Panc1 (cell line): ENCODE data around the gene MNAT1. TPM values are rescaled to one million over a fixed set of nuclear protein-coding genes. Genes with fewer than 3 reads are reported as not detected.

Experiments used
- ATAC-seq: fragments of 200-7000 bp; cut with Tn5 transposase; 2 replicates; pipeline ENCODE4 v1.9.1; 2020; ENCODE audit warnings: mild to moderate bottlenecking, moderate library complexity
- BruUV-seq: library from RNA; stranded (reverse); fragments of 400-500 nt; replicated peaks from 2 replicates; lab custom pipeline; 2021; lab: Mats Ljungman, UMichigan
- CTCF ChIA-PET: fragments of 300-600 bp; sonication (Branson Sonifier 250); formaldehyde crosslinking; loops from one replicate; lab custom pipeline; 2022; ENCODE audit warnings: antibody characterized with exemption; lab: Charles Lee
- POLR2A ChIA-PET: fragments of 300-600 bp; sonication (Branson Sonifier 250); formaldehyde crosslinking; loops from one replicate; lab custom pipeline; 2022; ENCODE audit warnings: antibody characterized with exemption; lab: Charles Lee
- DNase-seq: peaks from one replicate; pipeline ENCODE4 v3.0.0-alpha.2; 2010; ENCODE audit warnings: low read depth, low spot score
- H3K27ac ChIP-seq: 2 replicates; pipeline ENCODE4 v1.5.1; 2011; ENCODE audit warnings: mild to moderate bottlenecking, low read length, inconsistent platforms
- H3K27me3 ChIP-seq: fragments of 200-500 bp; sonication (Bioruptor generic); 2 replicates; pipeline ENCODE4 v1.6.0; 2014; ENCODE audit warnings: low read length, inconsistent platforms; ENCODE audit not compliant: control insufficient read depth, insufficient read depth
- H3K36me3 ChIP-seq: fragments of 200-500 bp; sonication (Bioruptor generic); 2 replicates; pipeline ENCODE4 v1.5.1; 2014; ENCODE audit warnings: inconsistent platforms, mild to moderate bottlenecking, low read length, moderate library complexity; ENCODE audit not compliant: control insufficient read depth, insufficient read depth
- H3K4me1 ChIP-seq: 2 replicates; pipeline ENCODE4 v1.5.1; 2011; ENCODE audit warnings: inconsistent platforms, mild to moderate bottlenecking, low read length, moderate library complexity; ENCODE audit not compliant: control insufficient read depth, insufficient read depth
- H3K4me3 ChIP-seq, 2 experiments: 2 replicates each; pipeline ENCODE4 v1.5.1; 2011 to 2012; ENCODE audit warnings: low read depth in 2 of 2, low read length in 2 of 2, mild to moderate bottlenecking in 2 of 2, inconsistent platforms in 1 of 2, moderate library complexity in 1 of 2
- H3K9me3 ChIP-seq: fragments of 200-500 bp; sonication (Bioruptor generic); 2 replicates; pipeline ENCODE4 v1.5.1; 2014; ENCODE audit warnings: low read depth, mild to moderate bottlenecking, inconsistent platforms, low read length, moderate library complexity; ENCODE audit not compliant: control insufficient read depth, insufficient read depth
- POLR2AphosphoS5 ChIP-seq: IDR thresholded peaks from 2 replicates; pipeline ENCODE4 v1.6.1; 2012; ENCODE audit warnings: mild to moderate bottlenecking, low read depth, low read length, moderate library complexity
- SIN3A ChIP-seq: IDR thresholded peaks from 2 replicates; pipeline ENCODE4 v1.6.1; 2012; ENCODE audit warnings: low read depth, mild to moderate bottlenecking, low read length, moderate library complexity, borderline replicate concordance; ENCODE audit not compliant: insufficient read depth
- TCF7L2 ChIP-seq: IDR thresholded peaks from 2 replicates; pipeline ENCODE4 v1.6.1; 2011; ENCODE audit warnings: mild to moderate bottlenecking, low read depth, low read length, inconsistent platforms
- in situ Hi-C: cut with HindIII; loops from 2 replicates; pipeline ENCODE4 v1.10.0; 2016; ENCODE audit warnings: low sequenced_read_pairs, low pct_unique_long_range_greater_than_20kb
- intact Hi-C: fragments of 100-400 bp; cut with micrococcal nuclease; formaldehyde crosslinking; loops from one replicate; pipeline ENCODE4 v1.10.0; 2022; ENCODE audit not compliant: unreplicated experiment
- total RNA-seq: library from RNA; stranded (reverse); gene quantifications from one replicate; pipeline ENCODE4 v1.2.1, GENCODE V29; 2021; ENCODE audit not compliant: unreplicated experiment
- TF ChIP-seq, protein P1 (sequence below): fragments of 450-650 bp; IDR thresholded peaks from 2 replicates; pipeline ENCODE4 v1.5.1; 2017; ENCODE audit warnings: mild to moderate bottlenecking
- TF ChIP-seq, protein P2 (sequence below), 2 experiments: IDR thresholded peaks; 2 replicates each; pipeline ENCODE4 v1.6.1; 2011 to 2012; ENCODE audit warnings: low read depth in 2 of 2, control low read depth in 1 of 2, low read length in 1 of 2, mild to moderate bottlenecking in 1 of 2, moderate library complexity in 1 of 2; ENCODE audit not compliant: insufficient read depth in 1 of 2

Gene MNAT1
- total RNA-seq, 1 experiment from 2014 or later, result 29.4 TPM

DNA sequence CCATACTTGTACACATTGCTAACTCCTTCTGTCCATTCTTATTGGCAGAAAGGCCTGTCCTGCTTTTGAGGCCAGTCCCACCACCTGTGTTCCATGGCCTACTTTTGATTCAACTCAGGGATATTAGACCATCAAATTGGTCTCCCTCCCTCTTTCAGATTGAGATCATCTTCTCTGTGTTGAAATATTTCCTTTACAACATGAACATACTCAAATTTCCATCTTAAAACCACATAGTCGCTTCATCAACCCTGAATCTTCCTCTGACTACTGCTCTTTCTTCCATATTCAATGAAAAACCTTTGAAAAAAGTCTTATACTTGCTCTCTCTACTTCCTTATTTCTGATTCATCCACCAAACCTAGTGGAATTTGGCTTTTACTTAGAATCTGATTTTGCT, 211.4 kb downstream of the MNAT1 start:
- in situ Hi-C loops (no loop called here), intact Hi-C loops (no loop called here)
- Histone ChIP-seq H3K27me3 (no peaks in the 10 kb centered on the region), H3K27ac (no peak overlapping the region), H3K9me3 (no peaks in the 10 kb centered on the region), H3K4me3 (no peak overlapping the region), H3K36me3 (no peaks in the 10 kb centered on the region), H3K4me1 (no peaks in the 10 kb centered on the region)
- DNase-seq (no peak), ATAC-seq (no peak)
- no TSS peak for BruUV-seq
- no peak for TF ChIP-seq TCF7L2
- no peak for TF ChIP-seq SIN3A
- TF ChIP-seq, protein P1, sequence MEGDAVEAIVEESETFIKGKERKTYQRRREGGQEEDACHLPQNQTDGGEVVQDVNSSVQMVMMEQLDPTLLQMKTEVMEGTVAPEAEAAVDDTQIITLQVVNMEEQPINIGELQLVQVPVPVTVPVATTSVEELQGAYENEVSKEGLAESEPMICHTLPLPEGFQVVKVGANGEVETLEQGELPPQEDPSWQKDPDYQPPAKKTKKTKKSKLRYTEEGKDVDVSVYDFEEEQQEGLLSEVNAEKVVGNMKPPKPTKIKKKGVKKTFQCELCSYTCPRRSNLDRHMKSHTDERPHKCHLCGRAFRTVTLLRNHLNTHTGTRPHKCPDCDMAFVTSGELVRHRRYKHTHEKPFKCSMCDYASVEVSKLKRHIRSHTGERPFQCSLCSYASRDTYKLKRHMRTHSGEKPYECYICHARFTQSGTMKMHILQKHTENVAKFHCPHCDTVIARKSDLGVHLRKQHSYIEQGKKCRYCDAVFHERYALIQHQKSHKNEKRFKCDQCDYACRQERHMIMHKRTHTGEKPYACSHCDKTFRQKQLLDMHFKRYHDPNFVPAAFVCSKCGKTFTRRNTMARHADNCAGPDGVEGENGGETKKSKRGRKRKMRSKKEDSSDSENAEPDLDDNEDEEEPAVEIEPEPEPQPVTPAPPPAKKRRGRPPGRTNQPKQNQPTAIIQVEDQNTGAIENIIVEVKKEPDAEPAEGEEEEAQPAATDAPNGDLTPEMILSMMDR, result no peak
- TF ChIP-seq, protein P2, sequence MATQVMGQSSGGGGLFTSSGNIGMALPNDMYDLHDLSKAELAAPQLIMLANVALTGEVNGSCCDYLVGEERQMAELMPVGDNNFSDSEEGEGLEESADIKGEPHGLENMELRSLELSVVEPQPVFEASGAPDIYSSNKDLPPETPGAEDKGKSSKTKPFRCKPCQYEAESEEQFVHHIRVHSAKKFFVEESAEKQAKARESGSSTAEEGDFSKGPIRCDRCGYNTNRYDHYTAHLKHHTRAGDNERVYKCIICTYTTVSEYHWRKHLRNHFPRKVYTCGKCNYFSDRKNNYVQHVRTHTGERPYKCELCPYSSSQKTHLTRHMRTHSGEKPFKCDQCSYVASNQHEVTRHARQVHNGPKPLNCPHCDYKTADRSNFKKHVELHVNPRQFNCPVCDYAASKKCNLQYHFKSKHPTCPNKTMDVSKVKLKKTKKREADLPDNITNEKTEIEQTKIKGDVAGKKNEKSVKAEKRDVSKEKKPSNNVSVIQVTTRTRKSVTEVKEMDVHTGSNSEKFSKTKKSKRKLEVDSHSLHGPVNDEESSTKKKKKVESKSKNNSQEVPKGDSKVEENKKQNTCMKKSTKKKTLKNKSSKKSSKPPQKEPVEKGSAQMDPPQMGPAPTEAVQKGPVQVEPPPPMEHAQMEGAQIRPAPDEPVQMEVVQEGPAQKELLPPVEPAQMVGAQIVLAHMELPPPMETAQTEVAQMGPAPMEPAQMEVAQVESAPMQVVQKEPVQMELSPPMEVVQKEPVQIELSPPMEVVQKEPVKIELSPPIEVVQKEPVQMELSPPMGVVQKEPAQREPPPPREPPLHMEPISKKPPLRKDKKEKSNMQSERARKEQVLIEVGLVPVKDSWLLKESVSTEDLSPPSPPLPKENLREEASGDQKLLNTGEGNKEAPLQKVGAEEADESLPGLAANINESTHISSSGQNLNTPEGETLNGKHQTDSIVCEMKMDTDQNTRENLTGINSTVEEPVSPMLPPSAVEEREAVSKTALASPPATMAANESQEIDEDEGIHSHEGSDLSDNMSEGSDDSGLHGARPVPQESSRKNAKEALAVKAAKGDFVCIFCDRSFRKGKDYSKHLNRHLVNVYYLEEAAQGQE (IDR thresholded peaks at IDR 0.05; ENCODE audit: insufficient read depth in 1 of 2, low read depth in 2 of 2, low read length in 1 of 2), result no peak
- TF ChIP-seq POLR2AphosphoS5, result no peak
- ChIA-PET CTCF (no interaction called here), POLR2A (no interaction called here)

DNA sequence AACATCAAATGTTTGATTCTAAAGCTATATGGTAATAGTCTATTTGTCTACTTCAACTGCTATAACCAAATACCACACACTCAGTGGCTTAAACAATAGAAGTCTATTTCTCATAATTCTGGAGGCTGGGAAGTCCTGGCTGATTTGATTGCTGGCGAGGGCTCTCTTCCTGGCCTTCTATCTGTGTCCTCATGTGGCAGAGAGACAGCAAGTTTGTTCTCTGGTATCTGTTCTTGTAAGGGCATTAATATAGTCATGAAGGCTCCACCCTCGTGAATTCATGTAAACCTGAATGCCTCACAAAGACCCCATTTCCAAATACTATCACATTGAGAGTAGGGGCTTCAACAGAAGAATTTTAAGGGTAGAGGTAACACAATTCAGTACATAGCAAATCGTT, 212.2 kb downstream of the MNAT1 start:
- DNase-seq, result no peak
- H3K9me3 ChIP-seq, result no peaks in the 10 kb centered on the region
- H3K36me3 ChIP-seq, result no peaks in the 10 kb centered on the region
- H3K27me3 ChIP-seq, result no peaks in the 10 kb centered on the region
- no peak for ATAC-seq
- ChIA-PET CTCF (no interaction called here), POLR2A (no interaction called here)
- in situ Hi-C loops (no loop called here), intact Hi-C loops (no loop called here)
- H3K27ac ChIP-seq, result no peak overlapping the region
- no peaks in the 10 kb centered on the region for H3K4me1 ChIP-seq
- no peak overlapping the region for H3K4me3 ChIP-seq
- no TSS peak for BruUV-seq
- TF ChIP-seq, protein P2 (IDR thresholded peaks at IDR 0.05; ENCODE audit: insufficient read depth in 1 of 2, low read depth in 2 of 2, low read length in 1 of 2), result no peak
- TF ChIP-seq POLR2AphosphoS5, result no peak
- TF ChIP-seq, protein P1, result no peak
- no peak for TF ChIP-seq SIN3A
- no peak for TF ChIP-seq TCF7L2
